Measurements from ENCODE around the gene ACY1. TPM values are rescaled to one million over a fixed set of nuclear protein-coding genes. Genes with fewer than 3 reads are reported as not detected.

The ACY1 gene
- polyA plus RNA-seq, 1 of the 3 experiments (the other 2 are of a cell fraction) = 93.0 TPM

DNA sequence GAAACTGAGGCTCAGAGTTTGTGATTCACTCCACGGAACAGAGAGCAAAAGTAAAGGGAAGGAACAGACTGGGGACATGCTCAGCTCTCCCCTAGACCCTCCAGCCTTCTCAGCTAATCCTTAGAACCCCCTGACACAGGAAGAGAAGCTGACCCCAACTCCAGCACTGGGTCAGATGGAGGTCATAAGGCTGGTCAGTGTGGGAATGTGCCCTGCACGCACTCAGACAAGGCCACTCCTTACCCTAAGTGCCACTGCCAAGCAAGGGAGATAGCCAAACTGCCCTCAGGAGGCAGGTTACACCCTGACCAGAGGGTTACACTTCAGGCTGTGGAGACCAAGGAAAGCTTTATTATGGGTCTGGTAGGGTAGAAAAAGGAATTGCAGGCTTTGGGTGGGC lies 11.2 kb downstream of the ACY1 start:
- Histone ChIP-seq H3K9me3 (no peaks in the 10 kb centered on the region), H4K20me1 (ENCODE audit: insufficient read depth) (0 out of 2 replicates have a peak, but pooled peaks cover 15% of the 10 kb centered on the region), H3K27me3 (ENCODE audit: insufficient read depth) (no peaks in the 10 kb centered on the region), H3F3A (replicated peaks; ENCODE audit: insufficient read depth) (peaks cover 36% of the 10 kb centered on the region), H3K79me2 (ENCODE audit: insufficient read depth) (peaks cover 46% of the 10 kb centered on the region), H3K9me2 (no peaks in the 10 kb centered on the region), H3K4me1 (ENCODE audit: control insufficient read depth in 1 of 2, insufficient read depth in 2 of 2, low read depth in 1 of 2, low read length in 1 of 2) (peaks cover 9 to 24% of the 10 kb centered on the region in 2 experiments; a peak in 3 of 4 replicates), H3K36me3 (replicated peaks in 1 of 2; ENCODE audit: control insufficient read depth in 1 of 2, insufficient read depth in 2 of 2, low read length in 1 of 2) (peaks cover 23 to 25% of the 10 kb centered on the region in 2 experiments), H3K4me3 (ENCODE audit: low read depth in 2 of 2, low read length in 1 of 2) (peak overlapping the region; percentile 83 to 88), H2AFZ (ENCODE audit: low read depth) (no peak overlapping the region), H3K9ac (peak overlapping the region; percentile 97), H3K27ac (ENCODE audit: low read depth in 2 of 2, low read length in 1 of 2) (peak overlapping the region; percentile 83 to 88), H3K4me2 (peak overlapping the region; percentile 95)
- 32% methylated on average over 2 of the region's 2 CpGs for WGBS (ENCODE audit: low lambda C conversion rate)
- TF ChIP-seq RFX5 (IDR thresholded peaks at IDR 0.05; ENCODE audit: low read length) (no peak), ELF1 (IDR thresholded peaks at IDR 0.05) (no peak), CHD2 (IDR thresholded peaks at IDR 0.05; ENCODE audit: low read length, partially characterized antibody) (no peak), RCOR1 (IDR thresholded peaks at IDR 0.05; ENCODE audit: low read length) (no peak), MXI1 (IDR thresholded peaks at IDR 0.05; ENCODE audit: low read depth, low read length) (no peak), EP300 (IDR thresholded peaks at IDR 0.05; ENCODE audit: borderline replicate concordance in 1 of 2, low read depth in 1 of 2, low read length in 1 of 2) (no peak), JUND (IDR thresholded peaks at IDR 0.05) (no peak)
- TF ChIP-seq, protein P1, sequence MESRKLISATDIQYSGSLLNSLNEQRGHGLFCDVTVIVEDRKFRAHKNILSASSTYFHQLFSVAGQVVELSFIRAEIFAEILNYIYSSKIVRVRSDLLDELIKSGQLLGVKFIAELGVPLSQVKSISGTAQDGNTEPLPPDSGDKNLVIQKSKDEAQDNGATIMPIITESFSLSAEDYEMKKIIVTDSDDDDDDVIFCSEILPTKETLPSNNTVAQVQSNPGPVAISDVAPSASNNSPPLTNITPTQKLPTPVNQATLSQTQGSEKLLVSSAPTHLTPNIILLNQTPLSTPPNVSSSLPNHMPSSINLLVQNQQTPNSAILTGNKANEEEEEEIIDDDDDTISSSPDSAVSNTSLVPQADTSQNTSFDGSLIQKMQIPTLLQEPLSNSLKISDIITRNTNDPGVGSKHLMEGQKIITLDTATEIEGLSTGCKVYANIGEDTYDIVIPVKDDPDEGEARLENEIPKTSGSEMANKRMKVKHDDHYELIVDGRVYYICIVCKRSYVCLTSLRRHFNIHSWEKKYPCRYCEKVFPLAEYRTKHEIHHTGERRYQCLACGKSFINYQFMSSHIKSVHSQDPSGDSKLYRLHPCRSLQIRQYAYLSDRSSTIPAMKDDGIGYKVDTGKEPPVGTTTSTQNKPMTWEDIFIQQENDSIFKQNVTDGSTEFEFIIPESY (IDR thresholded peaks at IDR 0.05; ENCODE audit: borderline replicate concordance, low read depth) = no peak
- DNase-seq = no peak
- POLR2A ChIA-PET = interaction anchor here (1.0 to 4.8 kb wide), 6 partner anchors 12 to 52 kb away, joined by 3 to 42 read pairs (median 10); partner anchors contain the start of genes ABHD14A, ABHD14B, ACY1 and PARP3
- CTCF ChIA-PET = interaction anchor here (1.3 to 3.9 kb wide), 8 partner anchors 9 to 150 kb away, joined by 3 to 23 read pairs (median 11); partner anchors contain the start of genes ABHD14A, ABHD14B, ACY1 and GPR62

DNA sequence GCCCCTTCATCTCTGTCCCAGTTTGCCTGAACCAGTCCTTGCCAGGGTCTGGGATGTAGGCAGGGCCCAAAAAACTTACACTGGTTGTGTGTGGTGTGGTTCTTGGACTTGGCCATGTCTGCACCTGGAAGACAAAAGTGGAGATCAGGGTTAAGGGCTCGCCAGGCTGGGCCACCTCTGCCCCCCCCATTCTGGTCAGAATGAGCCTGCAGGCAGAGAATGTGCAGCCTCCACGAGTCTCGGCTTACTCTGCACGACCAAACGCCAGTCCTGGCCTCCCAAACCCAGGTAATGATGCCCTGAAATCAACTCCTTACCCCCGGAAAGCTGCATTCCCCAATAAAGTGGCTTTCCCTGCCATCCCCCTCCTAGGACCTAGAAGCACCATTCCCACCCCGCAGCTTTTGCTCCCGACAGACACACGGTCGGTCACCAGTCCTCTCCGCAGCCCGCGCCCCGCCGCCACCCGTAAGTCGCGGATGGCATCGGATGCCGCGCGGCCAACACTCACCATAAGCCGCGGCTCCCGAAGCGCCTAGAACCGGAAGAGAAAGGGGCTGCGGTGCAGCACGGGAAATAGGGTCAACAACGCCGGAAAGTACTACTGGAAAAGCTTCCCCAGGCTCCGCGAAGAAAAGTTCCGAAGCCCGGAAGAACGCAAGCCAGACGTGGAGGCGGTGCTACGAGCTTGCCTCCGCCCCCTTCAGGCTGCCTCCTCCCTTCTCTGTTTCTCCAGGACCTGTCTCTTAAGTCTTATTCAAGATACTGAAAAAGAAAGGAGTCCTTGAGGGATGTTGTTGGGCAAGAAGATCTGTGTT lies 12.2 kb downstream of the ACY1 start, which contains the start of gene RPL29:
Gene RPL29, minus strand, starts transcription at position 550 of the 818 bp plus-strand sequence. Its CDS starts 434 bp downstream, at position 116.
- no peaks in the 10 kb centered on the region for H3K9me3 ChIP-seq
- H3K9me2 ChIP-seq = no peaks in the 10 kb centered on the region
- ChIA-PET CTCF (interaction anchor here (0.9 to 3.9 kb wide), 14 partner anchors 9 to 316 kb away, joined by 3 to 23 read pairs (median 6); partner anchors contain the start of genes ABHD14A, ABHD14B, ACY1 and GPR62), POLR2A (interaction anchor here (0.5 to 4.8 kb wide), 35 partner anchors 9 to 292 kb away, joined by 3 to 42 read pairs (median 4); partner anchors contain the start of genes ABHD14A, ABHD14B, ACY1 and DUSP7)
- H3K4me1 ChIP-seq (ENCODE audit: control insufficient read depth in 1 of 2, insufficient read depth in 2 of 2, low read depth in 1 of 2, low read length in 1 of 2) = peaks cover 9 to 24% of the 10 kb centered on the region in 2 experiments; a peak in 3 of 4 replicates
- no peaks in the 10 kb centered on the region for H3K27me3 ChIP-seq (ENCODE audit: insufficient read depth)
- peak within 1 kb of the TSS; percentile 95 for H3K4me2 ChIP-seq
- peaks cover 23 to 25% of the 10 kb centered on the region in 2 experiments for H3K36me3 ChIP-seq (replicated peaks in 1 of 2; ENCODE audit: control insufficient read depth in 1 of 2, insufficient read depth in 2 of 2, low read length in 1 of 2)
- peaks cover 29% of the 10 kb centered on the region for H3F3A ChIP-seq (replicated peaks; ENCODE audit: insufficient read depth)
- H3K9ac ChIP-seq = peak within 1 kb of the TSS; percentile 97
- 1% methylated on average over 25 of the region's 40 CpGs for WGBS (ENCODE audit: low lambda C conversion rate)
- peak within 1 kb of the TSS; percentile 87 for H2AFZ ChIP-seq (ENCODE audit: low read depth)
- peak within 1 kb of the TSS; percentile 83 to 88 for H3K4me3 ChIP-seq (ENCODE audit: low read depth in 2 of 2, low read length in 1 of 2)
- H3K79me2 ChIP-seq (ENCODE audit: insufficient read depth) = peaks cover 46% of the 10 kb centered on the region
- H4K20me1 ChIP-seq (ENCODE audit: insufficient read depth) = 0 out of 2 replicates have a peak, but pooled peaks cover 15% of the 10 kb centered on the region
- DNase-seq = peak; percentile 92
- H3K27ac ChIP-seq (ENCODE audit: low read depth in 2 of 2, low read length in 1 of 2) = peak within 1 kb of the TSS; percentile 83 to 88
- TF ChIP-seq NFIC (IDR thresholded peaks at IDR 0.05; ENCODE audit: borderline replicate concordance) = no peak
- TF ChIP-seq EP300 (IDR thresholded peaks at IDR 0.05; ENCODE audit: borderline replicate concordance in 1 of 2, low read depth in 1 of 2, low read length in 1 of 2) = peak in 1 of 2 experiments; percentile 55; a peak in 1 of 4 replicates
- TF ChIP-seq, protein P2, sequence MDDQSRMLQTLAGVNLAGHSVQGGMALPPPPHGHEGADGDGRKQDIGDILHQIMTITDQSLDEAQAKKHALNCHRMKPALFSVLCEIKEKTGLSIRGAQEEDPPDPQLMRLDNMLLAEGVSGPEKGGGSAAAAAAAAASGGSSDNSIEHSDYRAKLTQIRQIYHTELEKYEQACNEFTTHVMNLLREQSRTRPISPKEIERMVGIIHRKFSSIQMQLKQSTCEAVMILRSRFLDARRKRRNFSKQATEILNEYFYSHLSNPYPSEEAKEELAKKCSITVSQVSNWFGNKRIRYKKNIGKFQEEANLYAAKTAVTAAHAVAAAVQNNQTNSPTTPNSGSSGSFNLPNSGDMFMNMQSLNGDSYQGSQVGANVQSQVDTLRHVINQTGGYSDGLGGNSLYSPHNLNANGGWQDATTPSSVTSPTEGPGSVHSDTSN (IDR thresholded peaks at IDR 0.05) = 0 out of 2 replicates have a peak, but pooled peaks have one; percentile 21
- TF ChIP-seq FOXM1 (IDR thresholded peaks at IDR 0.05; ENCODE audit: low read depth) = no peak
- TF ChIP-seq, protein P3, sequence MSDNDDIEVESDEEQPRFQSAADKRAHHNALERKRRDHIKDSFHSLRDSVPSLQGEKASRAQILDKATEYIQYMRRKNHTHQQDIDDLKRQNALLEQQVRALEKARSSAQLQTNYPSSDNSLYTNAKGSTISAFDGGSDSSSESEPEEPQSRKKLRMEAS (IDR thresholded peaks at IDR 0.05; ENCODE audit: low read depth) = peak; percentile 98
- peak; percentile 98 for TF ChIP-seq ELF1 (IDR thresholded peaks at IDR 0.05)
- TF ChIP-seq, protein P4, sequence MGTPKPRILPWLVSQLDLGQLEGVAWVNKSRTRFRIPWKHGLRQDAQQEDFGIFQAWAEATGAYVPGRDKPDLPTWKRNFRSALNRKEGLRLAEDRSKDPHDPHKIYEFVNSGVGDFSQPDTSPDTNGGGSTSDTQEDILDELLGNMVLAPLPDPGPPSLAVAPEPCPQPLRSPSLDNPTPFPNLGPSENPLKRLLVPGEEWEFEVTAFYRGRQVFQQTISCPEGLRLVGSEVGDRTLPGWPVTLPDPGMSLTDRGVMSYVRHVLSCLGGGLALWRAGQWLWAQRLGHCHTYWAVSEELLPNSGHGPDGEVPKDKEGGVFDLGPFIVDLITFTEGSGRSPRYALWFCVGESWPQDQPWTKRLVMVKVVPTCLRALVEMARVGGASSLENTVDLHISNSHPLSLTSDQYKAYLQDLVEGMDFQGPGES (IDR thresholded peaks at IDR 0.05; ENCODE audit: low read depth, low read length) = peak; percentile 42; the same call in 1 of the 2 replicates
- no peak; the same call in 1 of the 2 replicates for TF ChIP-seq MEF2A (IDR thresholded peaks at IDR 0.05; ENCODE audit: borderline replicate concordance, low read depth)
- TF ChIP-seq POLR2AphosphoS5 (IDR thresholded peaks at IDR 0.05; ENCODE audit: low read depth, low read length) = peak; percentile 97
- TF ChIP-seq FOXJ3 (CRISPR knock-in tag; IDR thresholded peaks at IDR 0.05) = no peak
- TF ChIP-seq, protein P5, sequence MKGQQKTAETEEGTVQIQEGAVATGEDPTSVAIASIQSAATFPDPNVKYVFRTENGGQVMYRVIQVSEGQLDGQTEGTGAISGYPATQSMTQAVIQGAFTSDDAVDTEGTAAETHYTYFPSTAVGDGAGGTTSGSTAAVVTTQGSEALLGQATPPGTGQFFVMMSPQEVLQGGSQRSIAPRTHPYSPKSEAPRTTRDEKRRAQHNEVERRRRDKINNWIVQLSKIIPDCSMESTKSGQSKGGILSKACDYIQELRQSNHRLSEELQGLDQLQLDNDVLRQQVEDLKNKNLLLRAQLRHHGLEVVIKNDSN (IDR thresholded peaks at IDR 0.05; ENCODE audit: borderline replicate concordance, low read depth) = peak; percentile 56; the same call in 1 of the 2 replicates
- peak; percentile 46; the same call in 1 of the 2 replicates for TF ChIP-seq RCOR1 (IDR thresholded peaks at IDR 0.05; ENCODE audit: low read length)
- peak; percentile 84 for TF ChIP-seq MXI1 (IDR thresholded peaks at IDR 0.05; ENCODE audit: low read depth, low read length)
- no peak for TF ChIP-seq JUND (IDR thresholded peaks at IDR 0.05)
